Psoas muscle (tissue), 8 donors: ENCODE measurements around the gene PRKCA. TPM values are rescaled to one million over a fixed set of nuclear protein-coding genes. Genes with fewer than 3 reads are reported as not detected.

Experiments used
- ATAC-seq, 4 donors: fragments of 200-7000 bp; cut with Tn5 transposase; one replicate each; pipeline ENCODE4 v1.9.1; 2020; ENCODE audit warnings: moderate library complexity in 3 of 4, mild to moderate bottlenecking in 2 of 4
- DNase-seq, 2 donors: peaks; one replicate each; pipeline ENCODE4 v3.0.0-alpha.2; 2020
- H3K27ac ChIP-seq: fragments of 200-600 bp; one replicate; pipeline ENCODE4 v1.8.0; 2022
- H3K27me3 ChIP-seq, 3 donors: fragments of 200-600 bp in 1 of 3; one replicate each; pipeline versions ENCODE4 v1.6.1 to v1.8.0; 2013 to 2022; ENCODE audit warnings: low read length in 2 of 3, mild to moderate bottlenecking in 2 of 3, moderate library complexity in 1 of 3; ENCODE audit not compliant: insufficient read depth in 3 of 3
- H3K36me3 ChIP-seq, 2 donors: fragments of 200-600 bp in 1 of 2; one replicate each; pipeline versions ENCODE4 v1.6.1 to v1.8.0; 2013 to 2022; ENCODE audit warnings: low read depth in 1 of 2, mild to moderate bottlenecking in 1 of 2, moderate library complexity in 1 of 2; ENCODE audit not compliant: insufficient read depth in 1 of 2
- H3K4me1 ChIP-seq: fragments of 200-600 bp; one replicate; pipeline ENCODE4 v1.8.0; 2022
- H3K4me3 ChIP-seq: fragments of 200-600 bp; one replicate; pipeline ENCODE4 v1.8.0; 2022; ENCODE audit warnings: mild to moderate bottlenecking
- H3K9me3 ChIP-seq: fragments of 200-600 bp; one replicate; pipeline ENCODE4 v1.8.0; 2022
- WGBS, 3 donors: extraction: QIAGEN DNeasy Blood & Tissue Kit; methylation state at CpG; one replicate each; pipeline versions ENCODE4 v1.1.6 to v1.1.7; 2013; 5-methylcytosine and 5-hydroxymethylcytosine counted together
- intact Hi-C, 2 donors: fragments of 100-400 bp; cut with DNase I; formaldehyde crosslinking; loops; one replicate each; pipeline versions ENCODE4 v1.11.0 to v1.14.2; 2022
- polyA plus RNA-seq, 3 donors: library from polyadenylated mRNA; stranded (reverse); fragments of 200-250 nt; gene quantifications; one replicate each; pipeline ENCODE4 v1.2.3, GENCODE V29; 2013
- total RNA-seq, 4 donors: library from RNA; stranded (reverse); fragmentation: NEBNext Ultra II Directional in 2 of 4; extraction: Animal tissue kit (Norgen Biotek cat#: 25700) in 2 of 4; gene quantifications; one replicate each; pipeline versions ENCODE4 v1.2.1 to v1.2.4, GENCODE V29; 2021 to 2023
- TF ChIP-seq, protein P1 (sequence below): fragments of 200-600 bp; IDR thresholded peaks from one replicate; pipeline ENCODE4 v1.8.0; 2022; ENCODE audit warnings: antibody characterized with exemption
- donor health status: healthy with polysubstance abuse.
- donor health status: DM: no; HTN: no; CAD: no; lungs with moderate emphysema.
- donor health status: Bipolar disorder and iron deficiency.
- donor health status: healthy.
- donor health status: DM: yes; HTN: yes; CAD: no.
- donor health status: DM: no; HTN: no; CAD: no.
- donor health status: DM: no; HTN: no; CAD: no.
- donor health status: DM: yes; HTN: yes; CAD: no.

PRKCA gene
- total and polyA plus RNA-seq, 7 donors, result 0.35 to 15.5 (median 8.2) TPM

DNA sequence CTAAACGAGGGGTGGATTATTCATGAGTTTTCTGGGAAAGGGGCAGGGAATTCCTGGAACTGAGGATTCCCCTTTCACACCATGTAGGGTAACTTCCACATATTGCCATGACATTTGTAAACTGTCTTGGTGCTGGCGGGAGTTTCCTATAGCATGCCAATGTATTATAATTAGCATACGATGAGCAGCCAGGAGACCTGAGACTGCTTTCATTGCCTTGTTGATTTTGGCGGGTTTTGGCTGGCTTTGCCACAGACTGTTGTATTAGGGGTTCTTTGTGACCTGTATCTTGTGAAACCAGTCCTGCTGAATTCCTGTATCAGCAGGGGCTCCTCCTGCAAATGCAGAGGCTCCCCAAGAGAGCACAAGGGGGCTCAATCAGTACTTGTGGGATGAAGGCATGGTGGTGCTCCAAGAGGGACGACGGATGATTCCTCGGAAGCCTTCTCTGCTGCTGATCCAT, 428.1 kb downstream of the PRKCA start:
- ATAC-seq, result no peak
- intact Hi-C loops, result loop anchor here in 1 of 2 donors (10.0 kb wide), 1 partner anchor 94 kb away; no protein-coding TSS in a partner anchor
- Histone ChIP-seq H3K4me1 (no peaks in the 10 kb centered on the region), H3K27ac (no peak overlapping the region), H3K9me3 (no peaks in the 10 kb centered on the region), H3K4me3 (no peak overlapping the region), H3K27me3 (no peaks in the 10 kb centered on the region), H3K36me3 (no peaks in the 10 kb centered on the region)
- no peak for DNase-seq
- 64 to 77% (median 68%) methylated on average over 7 of the region's 7 CpGs for WGBS, 3 donors
- TF ChIP-seq, protein P1, sequence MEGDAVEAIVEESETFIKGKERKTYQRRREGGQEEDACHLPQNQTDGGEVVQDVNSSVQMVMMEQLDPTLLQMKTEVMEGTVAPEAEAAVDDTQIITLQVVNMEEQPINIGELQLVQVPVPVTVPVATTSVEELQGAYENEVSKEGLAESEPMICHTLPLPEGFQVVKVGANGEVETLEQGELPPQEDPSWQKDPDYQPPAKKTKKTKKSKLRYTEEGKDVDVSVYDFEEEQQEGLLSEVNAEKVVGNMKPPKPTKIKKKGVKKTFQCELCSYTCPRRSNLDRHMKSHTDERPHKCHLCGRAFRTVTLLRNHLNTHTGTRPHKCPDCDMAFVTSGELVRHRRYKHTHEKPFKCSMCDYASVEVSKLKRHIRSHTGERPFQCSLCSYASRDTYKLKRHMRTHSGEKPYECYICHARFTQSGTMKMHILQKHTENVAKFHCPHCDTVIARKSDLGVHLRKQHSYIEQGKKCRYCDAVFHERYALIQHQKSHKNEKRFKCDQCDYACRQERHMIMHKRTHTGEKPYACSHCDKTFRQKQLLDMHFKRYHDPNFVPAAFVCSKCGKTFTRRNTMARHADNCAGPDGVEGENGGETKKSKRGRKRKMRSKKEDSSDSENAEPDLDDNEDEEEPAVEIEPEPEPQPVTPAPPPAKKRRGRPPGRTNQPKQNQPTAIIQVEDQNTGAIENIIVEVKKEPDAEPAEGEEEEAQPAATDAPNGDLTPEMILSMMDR, result no peak

DNA sequence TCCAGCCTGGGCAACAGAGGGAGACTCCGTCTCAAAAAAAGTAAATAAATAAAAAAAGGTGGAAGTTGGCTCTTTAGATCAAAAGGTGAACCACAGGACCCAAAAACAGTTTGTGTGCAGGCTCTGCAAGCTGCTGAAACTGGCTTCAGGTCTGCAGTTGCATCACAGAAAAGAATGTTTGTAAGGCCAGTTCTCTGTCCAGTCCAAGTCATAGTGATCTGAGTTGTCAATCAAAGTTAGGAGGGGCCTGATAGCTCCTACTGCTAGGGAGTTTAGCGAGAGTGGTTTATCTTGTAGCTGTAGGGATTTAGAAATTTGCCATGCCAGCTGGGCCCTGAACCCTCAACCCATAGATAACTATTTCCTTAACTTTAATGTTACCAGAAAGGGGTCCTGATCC, 431.3 kb downstream of the PRKCA start:
- Histone ChIP-seq H3K4me3 (no peak overlapping the region), H3K36me3 (peaks cover 0 to 8% of the 10 kb centered on the region in 2 donors), H3K4me1 (no peaks in the 10 kb centered on the region), H3K9me3 (no peaks in the 10 kb centered on the region), H3K27me3 (no peaks in the 10 kb centered on the region), H3K27ac (no peak overlapping the region)
- 93 to 98% (median 95%) methylated on average over 2 of the region's 2 CpGs for WGBS, 3 donors
- DNase-seq, result no peak
- TF ChIP-seq, protein P1, result no peak
- intact Hi-C loops, result loop anchor here in 1 of 2 donors (10.0 kb wide), 1 partner anchor 91 kb away; no protein-coding TSS in a partner anchor
- ATAC-seq, result no peak

DNA sequence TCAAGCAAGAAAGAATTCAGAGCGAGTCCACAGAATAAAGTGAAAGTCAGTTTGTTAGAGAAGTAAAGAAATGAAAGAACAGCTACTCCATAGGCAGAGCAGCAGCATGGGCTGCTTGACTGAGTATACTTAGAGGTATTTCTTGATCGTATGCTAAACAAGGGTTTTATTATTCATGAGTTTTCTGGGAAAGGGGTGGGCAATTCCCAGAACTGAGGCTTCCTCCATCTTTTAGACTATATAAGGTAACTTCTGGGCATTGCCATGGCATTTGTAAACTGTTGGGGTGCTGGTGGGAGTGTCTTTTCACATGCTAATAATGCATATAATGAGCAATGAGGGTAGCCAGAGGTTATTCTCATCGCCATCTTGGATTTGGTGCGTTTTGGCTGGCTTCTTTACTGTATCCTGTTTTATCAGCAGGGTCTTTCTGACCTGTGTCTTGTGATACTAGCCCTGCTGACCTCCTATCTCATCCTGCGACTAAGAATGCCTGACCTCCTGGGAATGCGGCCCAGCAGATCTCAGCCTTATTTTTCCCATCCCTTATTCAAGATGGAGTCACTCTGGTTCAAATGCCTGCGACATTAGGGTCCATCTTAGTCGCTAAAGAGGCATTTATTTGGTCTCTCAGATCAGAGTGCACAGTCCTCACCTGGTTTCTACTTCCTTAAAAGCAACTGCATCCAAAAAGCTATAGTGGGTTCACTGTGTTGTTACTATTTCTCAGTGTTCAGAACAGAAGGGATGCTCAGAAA, 432.0 kb downstream of the PRKCA start:
- no peaks in the 10 kb centered on the region for H3K4me1 ChIP-seq
- H3K9me3 ChIP-seq, result no peaks in the 10 kb centered on the region
- WGBS, 3 donors, result 75 to 84% (median 79%) methylated on average over 8 of the region's 8 CpGs
- no peaks in the 10 kb centered on the region for H3K27me3 ChIP-seq
- ATAC-seq (no peak), DNase-seq (no peak)
- intact Hi-C loops, result loop anchor here in 1 of 2 donors (10.0 kb wide), 1 partner anchor 90 kb away; no protein-coding TSS in a partner anchor
- peaks cover 0 to 14% of the 10 kb centered on the region in 2 donors for H3K36me3 ChIP-seq
- no peak overlapping the region for H3K4me3 ChIP-seq
- TF ChIP-seq, protein P1, result no peak
- no peak overlapping the region for H3K27ac ChIP-seq

DNA sequence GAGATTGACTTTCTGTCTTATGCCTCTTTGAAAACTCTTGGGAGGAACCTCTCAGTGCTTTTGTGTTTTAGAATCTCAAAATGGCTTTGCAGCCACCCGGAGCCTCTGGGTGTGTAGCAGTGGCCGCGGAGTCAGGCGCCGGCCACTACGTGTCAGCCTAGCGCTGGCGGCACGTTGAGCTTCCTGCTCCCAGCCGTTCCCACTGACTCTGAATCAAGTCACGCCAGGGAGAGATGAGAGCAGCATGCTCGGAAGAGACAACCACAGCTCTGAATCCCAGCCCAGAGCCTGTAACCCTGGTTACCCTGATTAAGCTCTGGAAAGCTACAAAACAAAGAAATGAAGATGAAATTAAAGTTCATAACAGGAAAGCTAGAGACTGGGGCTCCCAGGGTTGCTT, 435.1 kb downstream of the PRKCA start:
- Histone ChIP-seq H3K36me3 (peaks cover 0 to 26% of the 10 kb centered on the region in 2 donors), H3K4me1 (no peaks in the 10 kb centered on the region), H3K9me3 (no peaks in the 10 kb centered on the region), H3K4me3 (no peak overlapping the region), H3K27ac (no peak overlapping the region), H3K27me3 (no peaks in the 10 kb centered on the region)
- intact Hi-C loops, result loop anchor here in 1 of 2 donors (10.0 kb wide), 1 partner anchor 87 kb away; no protein-coding TSS in a partner anchor
- ATAC-seq, result peak in 2 of 4 donors; percentile 32 to 46
- TF ChIP-seq, protein P1, result no peak
- DNase-seq, result peak in 1 of 2 donors; percentile 56
- WGBS, 3 donors, result 35 to 51% (median 42%) methylated on average over 12 of the region's 12 CpGs
